ENCODE measurements around the gene LY9. TPM values are rescaled to one million over a fixed set of nuclear protein-coding genes. Genes with fewer than 3 reads are reported as not detected.
A peak's percentile ranks its signal among the peaks of the same experiment; 100 is the strongest.

Gene LY9, protein sequence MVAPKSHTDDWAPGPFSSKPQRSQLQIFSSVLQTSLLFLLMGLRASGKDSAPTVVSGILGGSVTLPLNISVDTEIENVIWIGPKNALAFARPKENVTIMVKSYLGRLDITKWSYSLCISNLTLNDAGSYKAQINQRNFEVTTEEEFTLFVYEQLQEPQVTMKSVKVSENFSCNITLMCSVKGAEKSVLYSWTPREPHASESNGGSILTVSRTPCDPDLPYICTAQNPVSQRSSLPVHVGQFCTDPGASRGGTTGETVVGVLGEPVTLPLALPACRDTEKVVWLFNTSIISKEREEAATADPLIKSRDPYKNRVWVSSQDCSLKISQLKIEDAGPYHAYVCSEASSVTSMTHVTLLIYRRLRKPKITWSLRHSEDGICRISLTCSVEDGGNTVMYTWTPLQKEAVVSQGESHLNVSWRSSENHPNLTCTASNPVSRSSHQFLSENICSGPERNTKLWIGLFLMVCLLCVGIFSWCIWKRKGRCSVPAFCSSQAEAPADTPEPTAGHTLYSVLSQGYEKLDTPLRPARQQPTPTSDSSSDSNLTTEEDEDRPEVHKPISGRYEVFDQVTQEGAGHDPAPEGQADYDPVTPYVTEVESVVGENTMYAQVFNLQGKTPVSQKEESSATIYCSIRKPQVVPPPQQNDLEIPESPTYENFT
- 1 to 10 TPM; 1.3 to 2.5 (median 2.3) TPM for total RNA-seq
- long read RNA-seq, donor 1, partial matches to known transcripts = 1 of 2 reads
- long read RNA-seq, donor 1, other reads (novel, unspliced or antisense) = 0 of 2 reads
- long read RNA-seq, donor 2, partial matches to known transcripts = 1 of 3 reads
- long read RNA-seq, donor 2, other reads (novel, unspliced or antisense) = 1 of 3 reads

DNA sequence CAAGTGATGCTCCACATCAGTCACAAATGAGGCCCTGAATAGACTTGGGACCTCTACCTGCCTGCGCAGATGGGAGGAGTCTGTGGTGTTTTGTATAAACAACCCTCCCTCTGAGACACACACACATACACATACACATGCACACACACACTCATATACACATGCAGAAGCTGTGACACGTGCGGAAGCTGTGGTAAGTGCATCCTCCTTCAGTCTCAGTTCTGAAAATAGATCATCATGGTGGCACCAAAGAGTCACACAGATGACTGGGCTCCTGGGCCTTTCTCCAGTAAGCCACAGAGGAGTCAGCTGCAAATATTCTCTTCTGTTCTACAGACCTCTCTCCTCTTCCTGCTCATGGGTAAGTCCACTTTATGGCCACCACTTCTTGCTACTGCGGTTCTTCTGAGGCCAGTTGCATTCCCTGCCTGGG is at the start of gene LY9:
Gene LY9, plus strand, starts transcription at position 224 of the 433 bp plus-strand sequence. Its CDS starts 14 bp downstream, at position 238.
- peak; percentile 95 for ATAC-seq
- Histone ChIP-seq H3K4me1 (ENCODE audit: low read depth) (no peaks in the 10 kb centered on the region), H3K36me3 (ENCODE audit: low read depth) (no peaks in the 10 kb centered on the region), H3K4me3 (no peak within 1 kb of the TSS), H3K9me3 (no peaks in the 10 kb centered on the region)
- DNase-seq = peak in 2 of 3 donors; percentile 67
- TF ChIP-seq, protein P1, sequence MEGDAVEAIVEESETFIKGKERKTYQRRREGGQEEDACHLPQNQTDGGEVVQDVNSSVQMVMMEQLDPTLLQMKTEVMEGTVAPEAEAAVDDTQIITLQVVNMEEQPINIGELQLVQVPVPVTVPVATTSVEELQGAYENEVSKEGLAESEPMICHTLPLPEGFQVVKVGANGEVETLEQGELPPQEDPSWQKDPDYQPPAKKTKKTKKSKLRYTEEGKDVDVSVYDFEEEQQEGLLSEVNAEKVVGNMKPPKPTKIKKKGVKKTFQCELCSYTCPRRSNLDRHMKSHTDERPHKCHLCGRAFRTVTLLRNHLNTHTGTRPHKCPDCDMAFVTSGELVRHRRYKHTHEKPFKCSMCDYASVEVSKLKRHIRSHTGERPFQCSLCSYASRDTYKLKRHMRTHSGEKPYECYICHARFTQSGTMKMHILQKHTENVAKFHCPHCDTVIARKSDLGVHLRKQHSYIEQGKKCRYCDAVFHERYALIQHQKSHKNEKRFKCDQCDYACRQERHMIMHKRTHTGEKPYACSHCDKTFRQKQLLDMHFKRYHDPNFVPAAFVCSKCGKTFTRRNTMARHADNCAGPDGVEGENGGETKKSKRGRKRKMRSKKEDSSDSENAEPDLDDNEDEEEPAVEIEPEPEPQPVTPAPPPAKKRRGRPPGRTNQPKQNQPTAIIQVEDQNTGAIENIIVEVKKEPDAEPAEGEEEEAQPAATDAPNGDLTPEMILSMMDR (IDR thresholded peaks at IDR 0.05) = no peak
- intact Hi-C loops (cut with DNase I, micrococcal nuclease) = no loop called here

GRCh38 chr1:160746836-160747500 is 49.0 kb upstream of the LY9 start:
- no peak overlapping the region for H3K4me3 ChIP-seq
- TF ChIP-seq, protein P1 (IDR thresholded peaks at IDR 0.05) = no peak
- no peaks in the 10 kb centered on the region for H3K4me1 ChIP-seq (ENCODE audit: low read depth)
- no peaks in the 10 kb centered on the region for H3K9me3 ChIP-seq
- no peaks in the 10 kb centered on the region for H3K36me3 ChIP-seq (ENCODE audit: low read depth)
- intact Hi-C loops (cut with DNase I, micrococcal nuclease) = no loop called here
- ATAC-seq (no peak), DNase-seq (no peak)

DNA sequence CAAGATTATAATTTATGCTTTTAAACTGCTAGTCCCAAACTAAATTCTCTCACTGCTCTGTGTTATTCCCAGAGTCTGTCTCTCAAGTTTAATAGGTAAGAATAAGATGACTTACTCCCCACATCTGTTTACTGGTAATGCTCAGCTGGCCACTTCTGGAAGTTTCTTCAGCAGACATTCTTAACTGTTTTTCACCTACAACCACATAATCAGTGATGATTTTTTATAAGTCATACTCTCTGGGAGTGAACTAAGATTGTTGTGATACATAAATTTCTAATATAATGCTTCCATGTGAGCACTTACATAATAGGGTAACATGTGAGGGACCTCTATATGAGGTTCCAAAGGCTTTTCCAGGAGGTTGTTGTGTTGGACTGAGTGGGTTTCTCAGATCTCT is 48.3 kb upstream of the LY9 start:
- no peaks in the 10 kb centered on the region for H3K9me3 ChIP-seq
- DNase-seq (no peak), ATAC-seq (no peak)
- TF ChIP-seq, protein P1 (IDR thresholded peaks at IDR 0.05) = no peak
- no peaks in the 10 kb centered on the region for H3K4me1 ChIP-seq (ENCODE audit: low read depth)
- no peaks in the 10 kb centered on the region for H3K36me3 ChIP-seq (ENCODE audit: low read depth)
- no peak overlapping the region for H3K4me3 ChIP-seq
- intact Hi-C loops (cut with DNase I, micrococcal nuclease) = no loop called here

GRCh38 chr1:160748181-160748877 is 47.6 kb upstream of the LY9 start:
- intact Hi-C loops (cut with DNase I, micrococcal nuclease) = no loop called here
- H3K4me1 ChIP-seq (ENCODE audit: low read depth) = no peaks in the 10 kb centered on the region
- no peak overlapping the region for H3K4me3 ChIP-seq
- no peaks in the 10 kb centered on the region for H3K9me3 ChIP-seq
- H3K36me3 ChIP-seq (ENCODE audit: low read depth) = no peaks in the 10 kb centered on the region
- no peak for DNase-seq
- TF ChIP-seq, protein P1 (IDR thresholded peaks at IDR 0.05) = no peak
- ATAC-seq = peak; percentile 21

GRCh38 chr1:160748878-160749269 is 47.1 kb upstream of the LY9 start:
- no peak for DNase-seq
- Histone ChIP-seq H3K36me3 (ENCODE audit: low read depth) (no peaks in the 10 kb centered on the region), H3K4me3 (no peak overlapping the region), H3K9me3 (no peaks in the 10 kb centered on the region), H3K4me1 (ENCODE audit: low read depth) (no peaks in the 10 kb centered on the region)
- no peak for ATAC-seq
- TF ChIP-seq, protein P1 (IDR thresholded peaks at IDR 0.05) = no peak
- intact Hi-C loops (cut with DNase I, micrococcal nuclease) = no loop called here
